Duodenal mucosa (tissue), 2 donors: ENCODE measurements around the gene MRPL43.

Experiments used
- H3K27ac ChIP-seq: one replicate; pipeline ENCODE4 v1.7.0; 2013; ENCODE audit warnings: low read depth, low read length
- H3K27me3 ChIP-seq, 2 donors: one replicate each; pipeline ENCODE4 v1.7.0; 2013; ENCODE audit warnings: low read length in 2 of 2, control low read depth in 1 of 2; ENCODE audit not compliant: insufficient read depth in 2 of 2, control insufficient read depth in 1 of 2
- H3K36me3 ChIP-seq, 2 donors: one replicate each; pipeline ENCODE4 v1.7.0; 2013; ENCODE audit warnings: low read length in 2 of 2, control low read depth in 1 of 2; ENCODE audit not compliant: insufficient read depth in 2 of 2, control insufficient read depth in 1 of 2
- H3K4me1 ChIP-seq, 2 donors: one replicate each; pipeline ENCODE4 v1.7.0; 2013; ENCODE audit warnings: low read length in 2 of 2, control low read depth in 1 of 2; ENCODE audit not compliant: insufficient read depth in 2 of 2, control insufficient read depth in 1 of 2
- H3K4me3 ChIP-seq, 2 donors: one replicate each; pipeline ENCODE4 v1.7.0; 2013; ENCODE audit warnings: low read length in 2 of 2, low read depth in 1 of 2
- H3K9ac ChIP-seq, 2 donors: one replicate each; pipeline ENCODE4 v1.7.0; 2013; ENCODE audit warnings: low read length in 2 of 2, low read depth in 1 of 2
- H3K9me3 ChIP-seq, 2 donors: one replicate each; pipeline ENCODE4 v1.7.0; 2013; ENCODE audit warnings: low read length in 2 of 2, control low read depth in 1 of 2; ENCODE audit not compliant: control insufficient read depth in 1 of 2

The MRPL43 gene

DNA sequence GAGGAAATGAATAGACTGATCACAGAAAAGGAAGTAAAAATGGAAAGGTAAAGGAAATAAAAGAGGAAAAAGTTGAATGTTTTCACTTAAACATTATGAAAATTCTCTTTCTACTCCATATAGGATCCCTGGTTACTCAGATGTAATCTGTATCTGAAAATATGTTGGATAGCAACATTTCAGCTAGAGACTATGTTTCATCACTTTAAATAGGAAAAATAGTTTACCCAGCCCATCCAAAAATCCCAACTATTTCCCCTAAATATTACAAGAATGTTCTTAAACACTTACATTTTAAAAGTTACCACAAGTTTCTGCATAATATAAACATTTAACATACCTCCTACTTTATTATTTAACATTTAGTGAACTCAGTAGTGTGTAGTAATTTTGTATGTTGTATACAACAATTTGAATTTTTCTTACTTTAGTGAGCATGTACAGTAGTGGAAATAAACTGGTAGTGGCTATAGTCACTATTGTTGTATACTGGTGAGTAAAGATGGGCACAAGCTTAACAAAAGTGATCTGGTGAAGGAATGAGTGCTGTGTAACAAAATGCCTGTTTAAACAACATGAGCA lies 47.4 kb downstream of the MRPL43 start:
- no peak overlapping the region for H3K4me3 ChIP-seq
- H3K9me3 ChIP-seq: no peaks in the 10 kb centered on the region
- H3K9ac ChIP-seq: no peak overlapping the region
- no peaks in the 10 kb centered on the region for H3K4me1 ChIP-seq
- no peak overlapping the region for H3K27ac ChIP-seq
- peaks cover 25 to 61% of the 10 kb centered on the region in 2 donors for H3K36me3 ChIP-seq
- no peaks in the 10 kb centered on the region for H3K27me3 ChIP-seq
